Measurements from ENCODE around the gene LONP2. TPM values are rescaled to one million over a fixed set of nuclear protein-coding genes. Genes with fewer than 3 reads are reported as not detected.
A peak's percentile ranks its signal among the peaks of the same experiment; 100 is the strongest.

The LONP2 gene
- total RNA-seq, 2 donors from 2014 or later, result 39.0 to 53.5 TPM

GRCh38 chr16:48271728-48272127 lies 27.6 kb downstream of the LONP2 start:
- Mint-ChIP-seq H3K9me3 (no peaks in the 10 kb centered on the region), H3K27ac (no peak overlapping the region), H3K36me3 (peaks cover 0 to 6% of the 10 kb centered on the region in 2 donors)
- ATAC-seq (no peak), DNase-seq (ENCODE audit: low spot score in 2 of 2) (no peak)

GRCh38 chr16:48272837-48273421 lies 28.8 kb downstream of the LONP2 start:
- H3K36me3 Mint-ChIP-seq, result peaks cover under 1 to 8% of the 10 kb centered on the region in 2 donors
- H3K27ac Mint-ChIP-seq, result no peak overlapping the region
- H3K9me3 Mint-ChIP-seq, result no peaks in the 10 kb centered on the region
- ATAC-seq, result no peak
- DNase-seq (ENCODE audit: low spot score in 2 of 2), result no peak

- Mint-ChIP-seq H3K9me3 (no peaks in the 10 kb centered on the region), H3K27ac (no peak overlapping the region), H3K36me3 (peaks cover 11 to 18% of the 10 kb centered on the region in 2 donors)
- ATAC-seq (no peak), DNase-seq (ENCODE audit: low spot score in 2 of 2) (no peak)
Observed at GRCh38 chr16:48274476-48274875, 30.4 kb downstream of the LONP2 start.

GRCh38 chr16:48276102-48276501 lies 32.0 kb downstream of the LONP2 start:
- DNase-seq (ENCODE audit: low spot score in 2 of 2) (no peak), ATAC-seq (no peak)
- Mint-ChIP-seq H3K9me3 (no peaks in the 10 kb centered on the region), H3K36me3 (peaks cover 11 to 18% of the 10 kb centered on the region in 2 donors), H3K27ac (no peak overlapping the region)

- no peaks in the 10 kb centered on the region for H3K9me3 Mint-ChIP-seq
- DNase-seq (ENCODE audit: low spot score in 2 of 2), result no peak
- no peak for ATAC-seq
- no peak overlapping the region for H3K27ac Mint-ChIP-seq
- peaks cover 11 to 18% of the 10 kb centered on the region in 2 donors for H3K36me3 Mint-ChIP-seq
Observed at GRCh38 chr16:48277158-48277557, 33.1 kb downstream of the LONP2 start.

- H3K27ac Mint-ChIP-seq, result no peak overlapping the region
- H3K36me3 Mint-ChIP-seq, result peaks cover 19 to 33% of the 10 kb centered on the region in 2 donors
- H3K9me3 Mint-ChIP-seq, result no peaks in the 10 kb centered on the region
Observed at GRCh38 chr16:48279199-48279598, 35.1 kb downstream of the LONP2 start.

GRCh38 chr16:48280546-48280945 lies 36.4 kb downstream of the LONP2 start:
- peaks cover 0 to under 1% of the 10 kb centered on the region in 2 donors for H3K9me3 Mint-ChIP-seq
- no peak overlapping the region for H3K27ac Mint-ChIP-seq
- no peak for ATAC-seq
- peaks cover 28 to 42% of the 10 kb centered on the region in 2 donors for H3K36me3 Mint-ChIP-seq
- DNase-seq (ENCODE audit: low spot score in 2 of 2), result no peak

More at GRCh38 chr16:48279199-48279598, 35.1 kb downstream of the LONP2 start:
- DNase-seq (ENCODE audit: low spot score in 2 of 2) (no peak), ATAC-seq (no peak)

GRCh38 chr16:48282636-48283263 lies 38.6 kb downstream of the LONP2 start:
- DNase-seq (ENCODE audit: low spot score in 2 of 2) (no peak), ATAC-seq (no peak)
- no peak overlapping the region for H3K27ac Mint-ChIP-seq
- H3K36me3 Mint-ChIP-seq, result peaks cover 44 to 62% of the 10 kb centered on the region in 2 donors
- H3K9me3 Mint-ChIP-seq, result peaks cover 0 to 5% of the 10 kb centered on the region in 2 donors

- H3K9me3 Mint-ChIP-seq, result peaks cover 0 to 5% of the 10 kb centered on the region in 2 donors
- peaks cover 33 to 52% of the 10 kb centered on the region in 2 donors for H3K36me3 Mint-ChIP-seq
- DNase-seq (ENCODE audit: low spot score in 2 of 2) (no peak), ATAC-seq (no peak)
- no peak overlapping the region for H3K27ac Mint-ChIP-seq
Observed at GRCh38 chr16:48284772-48285409, 40.8 kb downstream of the LONP2 start.

GRCh38 chr16:48287239-48287638 lies 43.1 kb downstream of the LONP2 start:
- H3K9me3 Mint-ChIP-seq, result peaks cover 0 to 5% of the 10 kb centered on the region in 2 donors
- ATAC-seq, result no peak
- H3K36me3 Mint-ChIP-seq, result peaks cover 33 to 52% of the 10 kb centered on the region in 2 donors
- H3K27ac Mint-ChIP-seq, result no peak overlapping the region
- DNase-seq (ENCODE audit: low spot score in 2 of 2), result no peak

- no peak overlapping the region for H3K27ac Mint-ChIP-seq
- ATAC-seq (no peak), DNase-seq (ENCODE audit: low spot score in 2 of 2) (no peak)
- peaks cover 13 to 27% of the 10 kb centered on the region in 2 donors for H3K36me3 Mint-ChIP-seq
- H3K9me3 Mint-ChIP-seq, result no peaks in the 10 kb centered on the region
Observed at GRCh38 chr16:48291303-48291702, 47.2 kb downstream of the LONP2 start.

- no peaks in the 10 kb centered on the region for H3K9me3 Mint-ChIP-seq
- ATAC-seq, result no peak
- H3K36me3 Mint-ChIP-seq, result peaks cover 9 to 26% of the 10 kb centered on the region in 2 donors
- no peak for DNase-seq (ENCODE audit: low spot score in 2 of 2)
- no peak overlapping the region for H3K27ac Mint-ChIP-seq
Observed at GRCh38 chr16:48291754-48292153, 47.7 kb downstream of the LONP2 start.

- Mint-ChIP-seq H3K27ac (no peak overlapping the region), H3K9me3 (no peaks in the 10 kb centered on the region), H3K36me3 (peaks cover 4 to 21% of the 10 kb centered on the region in 2 donors)
- no peak for ATAC-seq
- DNase-seq (ENCODE audit: low spot score in 2 of 2), result no peak
Observed at GRCh38 chr16:48292452-48292851, 48.4 kb downstream of the LONP2 start.

GRCh38 chr16:48294724-48295123 lies 50.6 kb downstream of the LONP2 start:
- Mint-ChIP-seq H3K27ac (no peak overlapping the region), H3K9me3 (no peaks in the 10 kb centered on the region), H3K36me3 (peaks cover 4 to 20% of the 10 kb centered on the region in 2 donors)
- no peak for ATAC-seq
- no peak for DNase-seq (ENCODE audit: low spot score in 2 of 2)

GRCh38 chr16:48295488-48296281 lies 51.6 kb downstream of the LONP2 start:
- Mint-ChIP-seq H3K36me3 (peaks cover 4 to 27% of the 10 kb centered on the region in 2 donors), H3K9me3 (no peaks in the 10 kb centered on the region), H3K27ac (no peak overlapping the region)
- DNase-seq (ENCODE audit: low spot score in 2 of 2), result no peak
- no peak for ATAC-seq

- no peak for ATAC-seq
- Mint-ChIP-seq H3K9me3 (no peaks in the 10 kb centered on the region), H3K36me3 (peaks cover 18 to 29% of the 10 kb centered on the region in 2 donors), H3K27ac (peak overlapping the region; percentile 22 to 67)
- no peak for DNase-seq (ENCODE audit: low spot score in 2 of 2)
Observed at GRCh38 chr16:48299471-48299870, 55.4 kb downstream of the LONP2 start.

- Mint-ChIP-seq H3K27ac (peak overlapping the region; percentile 67 to 91), H3K36me3 (peaks cover 18 to 30% of the 10 kb centered on the region in 2 donors), H3K9me3 (no peaks in the 10 kb centered on the region)
- ATAC-seq (no peak), DNase-seq (ENCODE audit: low spot score in 2 of 2) (no peak)
Observed at GRCh38 chr16:48300391-48300856, 56.3 kb downstream of the LONP2 start.

Measured in activated naive CD4-positive, alpha-beta T cell treated with anti-CD3 and anti-CD28 coated beads, Interleukin-2, amount 50 U/mL, for 72 hours (primary cell).